GM12891 (cell line): ENCODE results near the gene CDCA3.

ENCODE experiments used
- PAX5 ChIP-seq: IDR thresholded peaks from 2 replicates; pipeline ENCODE4 v1.6.1; 2011; ENCODE audit warnings: low read length, moderate library complexity, mild to moderate bottlenecking; ENCODE audit not compliant: insufficient read depth, severe bottlenecking
- POLR2A ChIP-seq: IDR thresholded peaks from 2 replicates; pipeline ENCODE4 v1.6.1; 2011; ENCODE audit warnings: low read depth, low read length, control low read depth
- POLR2AphosphoS5 ChIP-seq: IDR thresholded peaks from 2 replicates; pipeline ENCODE4 v1.6.1; 2011; ENCODE audit warnings: low read depth, low read length, control low read depth
- POU2F2 ChIP-seq: IDR thresholded peaks from 2 replicates; pipeline ENCODE4 v1.6.1; 2011; ENCODE audit warnings: low read depth, mild to moderate bottlenecking, control low read depth, low read length, moderate library complexity
- SPI1 ChIP-seq: IDR thresholded peaks from 2 replicates; pipeline ENCODE4 v1.6.1; 2011; ENCODE audit warnings: low read depth, low read length, control low read depth
- TAF1 ChIP-seq: IDR thresholded peaks from 2 replicates; pipeline ENCODE4 v1.6.1; 2011; ENCODE audit warnings: low read depth, low read length, control low read depth

- TF ChIP-seq TAF1, result no peak
- no peak for TF ChIP-seq POLR2AphosphoS5
- no peak for TF ChIP-seq POLR2A
- no peak for TF ChIP-seq SPI1
- no peak for TF ChIP-seq POU2F2
- no peak for TF ChIP-seq PAX5
Observed at GRCh38 chr12:6840761-6841515, 10.1 kb downstream of the CDCA3 start, which contains the start of gene GNB3.
